Esophagus muscularis mucosa (tissue), 4 donors: ENCODE measurements around the gene SNAP23. TPM values are rescaled to one million over a fixed set of nuclear protein-coding genes. Genes with fewer than 3 reads are reported as not detected.

Experiments
- DNase-seq: peaks from one replicate; pipeline ENCODE4 v3.0.0-alpha.2; 2017; ENCODE audit errors: extremely low spot score
- H3K27ac ChIP-seq, 4 donors: fragments of 200-600 bp; sonication (generic); replicated peaks in 1 of 4; 1 replicate in 3 of 4; 2 replicates in 1 of 4; pipeline ENCODE4 v1.5.1; 2016 to 2019; ENCODE audit warnings: mild to moderate bottlenecking in 1 of 4
- H3K27me3 ChIP-seq, 4 donors: fragments of 200-600 bp; sonication (generic); one replicate each; pipeline versions ENCODE4 v1.5.1 to v1.6.0; 2016 to 2019
- H3K36me3 ChIP-seq, 4 donors: fragments of 200-600 bp; sonication (generic); one replicate each; pipeline ENCODE4 v1.5.1; 2016 to 2019
- H3K4me1 ChIP-seq, 4 donors: fragments of 200-600 bp; sonication (generic); one replicate each; pipeline ENCODE4 v1.5.1; 2016 to 2019
- H3K4me3 ChIP-seq, 4 donors: fragments of 200-600 bp; sonication (generic); 1 replicate in 2 of 4; 2 replicates in 2 of 4; pipeline ENCODE4 v1.5.1; 2016 to 2019; ENCODE audit warnings: mild to moderate bottlenecking in 4 of 4, moderate library complexity in 1 of 4
- H3K9me3 ChIP-seq, 4 donors: fragments of 200-600 bp; sonication (generic); 1 replicate in 3 of 4; 2 replicates in 1 of 4; pipeline ENCODE4 v1.5.1; 2016 to 2019
- EP300 ChIP-seq: sonication (generic); formaldehyde crosslinking; IDR thresholded peaks from one replicate; pipeline ENCODE4 v1.6.1; 2017; ENCODE audit warnings: antibody characterized with exemption
- POLR2A ChIP-seq: fragments of 450-650 bp; IDR thresholded peaks from one replicate; pipeline ENCODE4 v1.6.1; 2017; ENCODE audit warnings: antibody characterized with exemption, moderate library complexity, mild to moderate bottlenecking, low read depth
- POLR2AphosphoS5 ChIP-seq, 2 donors: sonication (generic); formaldehyde crosslinking; IDR thresholded peaks; one replicate each; pipeline ENCODE4 v1.6.1; 2017; ENCODE audit warnings: antibody characterized with exemption in 2 of 2
- WGBS: methylation state at CpG from one replicate; pipeline ENCODE4 v1.1.5; 2018; 5-methylcytosine and 5-hydroxymethylcytosine counted together
- intact Hi-C: fragments of 100-400 bp; cut with DNase I; formaldehyde crosslinking; loops from one replicate; pipeline ENCODE4 v1.15.1; 2023
- total RNA-seq, 4 donors: library from RNA; depleted of rRNA; stranded (reverse); fragments of >200 nt; gene quantifications; one replicate each; pipeline versions ENCODE4 v1.1.0 to v1.2.1, GENCODE V29; 2016
- TF ChIP-seq, protein P1 (sequence below), 3 experiments: fragments of 200-600 bp in 2 of 3; fragments of 450-650 bp in 1 of 3; sonication (generic) in 2 of 3; IDR thresholded peaks; one replicate each; pipeline ENCODE4 v1.5.1; 2017 to 2019; ENCODE audit warnings: antibody characterized with exemption in 3 of 3, mild to moderate bottlenecking in 2 of 3, moderate library complexity in 1 of 3

The SNAP23 gene
- total RNA-seq, 4 donors from 2014 or later = 48.6 to 76.2 (median 55.1) TPM

DNA sequence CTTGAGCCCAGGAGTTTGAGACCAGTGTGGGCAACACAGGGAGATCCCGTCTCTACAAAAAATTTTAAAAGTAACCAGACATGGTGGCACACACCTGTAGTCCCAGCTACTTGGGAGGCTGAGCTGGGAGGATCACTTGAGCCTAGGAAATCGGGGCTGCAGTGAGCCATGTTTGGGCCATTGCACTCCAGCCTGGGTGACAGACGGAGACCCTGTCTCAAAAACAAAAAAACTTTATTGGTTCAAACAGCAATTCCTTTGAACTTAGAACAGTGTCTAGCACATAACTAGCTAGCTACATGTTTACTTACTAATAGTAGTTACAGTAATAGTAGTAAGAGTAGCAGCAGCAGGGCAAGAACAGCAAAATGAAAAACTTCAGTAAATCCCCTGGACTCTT, 63.3 kb downstream of the SNAP23 start:
- Histone ChIP-seq H3K4me1 (no peaks in the 10 kb centered on the region), H3K36me3 (peaks cover 22 to 55% (median 52%) of the 10 kb centered on the region in 4 donors), H3K27ac (no peak overlapping the region), H3K4me3 (no peak overlapping the region), H3K9me3 (no peaks in the 10 kb centered on the region), H3K27me3 (no peaks in the 10 kb centered on the region)
- 95% methylated on average over 3 of the region's 3 CpGs for WGBS
- TF ChIP-seq POLR2AphosphoS5 (IDR thresholded peaks at IDR 0.05) (no peak), EP300 (no peak)
- intact Hi-C loops = no loop called here
- DNase-seq = no peak

DNA sequence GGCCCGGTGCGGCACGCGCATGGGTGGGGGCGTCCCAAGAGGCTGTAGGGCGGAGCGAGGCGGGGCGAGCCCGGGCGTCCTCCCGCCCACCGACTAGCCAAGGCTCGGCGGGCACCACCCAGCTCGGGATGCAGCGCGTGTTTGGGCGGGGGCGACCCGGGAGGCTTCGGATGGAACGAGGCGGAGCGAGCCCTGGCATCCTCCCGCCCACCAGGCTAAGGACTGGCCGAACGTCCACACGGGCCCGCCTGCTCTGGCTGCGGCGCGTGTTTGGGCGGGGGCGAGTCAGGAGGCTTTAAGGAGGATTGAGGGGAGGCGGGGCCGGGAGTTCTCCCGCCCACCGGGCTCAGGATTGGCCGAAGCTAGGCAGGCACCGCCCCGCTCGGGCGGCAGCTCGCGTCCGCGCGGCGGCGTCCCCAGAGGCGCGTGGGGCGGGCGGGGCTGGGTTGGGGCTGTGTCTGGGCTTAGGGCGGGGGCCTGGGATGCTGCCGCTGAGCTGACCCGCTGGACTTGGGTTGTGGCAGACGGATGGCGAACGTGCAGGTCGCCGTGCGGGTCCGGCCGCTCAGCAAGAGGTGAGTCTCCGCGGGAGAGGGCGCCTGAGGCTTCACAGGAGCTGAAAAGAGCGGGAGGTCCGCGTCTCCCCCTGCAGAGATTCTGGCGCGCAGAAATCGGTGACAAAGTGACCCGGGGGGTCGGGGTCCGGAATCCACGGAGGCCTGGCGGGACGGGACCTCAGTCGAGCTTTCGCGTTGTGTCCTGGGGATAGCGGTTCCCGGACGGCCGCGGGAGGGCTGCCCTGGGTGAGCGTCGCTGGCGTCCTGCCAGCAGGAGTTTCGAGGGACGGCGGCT, 80.0 kb downstream of the SNAP23 start, which contains the start of gene STARD9:
Gene STARD9, plus strand, starts transcription at position 419 of the 852 bp plus-strand sequence. Its CDS starts 110 bp downstream, at position 529.
- TF ChIP-seq, protein P1, sequence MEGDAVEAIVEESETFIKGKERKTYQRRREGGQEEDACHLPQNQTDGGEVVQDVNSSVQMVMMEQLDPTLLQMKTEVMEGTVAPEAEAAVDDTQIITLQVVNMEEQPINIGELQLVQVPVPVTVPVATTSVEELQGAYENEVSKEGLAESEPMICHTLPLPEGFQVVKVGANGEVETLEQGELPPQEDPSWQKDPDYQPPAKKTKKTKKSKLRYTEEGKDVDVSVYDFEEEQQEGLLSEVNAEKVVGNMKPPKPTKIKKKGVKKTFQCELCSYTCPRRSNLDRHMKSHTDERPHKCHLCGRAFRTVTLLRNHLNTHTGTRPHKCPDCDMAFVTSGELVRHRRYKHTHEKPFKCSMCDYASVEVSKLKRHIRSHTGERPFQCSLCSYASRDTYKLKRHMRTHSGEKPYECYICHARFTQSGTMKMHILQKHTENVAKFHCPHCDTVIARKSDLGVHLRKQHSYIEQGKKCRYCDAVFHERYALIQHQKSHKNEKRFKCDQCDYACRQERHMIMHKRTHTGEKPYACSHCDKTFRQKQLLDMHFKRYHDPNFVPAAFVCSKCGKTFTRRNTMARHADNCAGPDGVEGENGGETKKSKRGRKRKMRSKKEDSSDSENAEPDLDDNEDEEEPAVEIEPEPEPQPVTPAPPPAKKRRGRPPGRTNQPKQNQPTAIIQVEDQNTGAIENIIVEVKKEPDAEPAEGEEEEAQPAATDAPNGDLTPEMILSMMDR (IDR thresholded peaks at IDR 0.05) = peak in 1 of 3 experiments; percentile 13
- peak; percentile 36 for TF ChIP-seq POLR2A
- TF ChIP-seq EP300 = no peak
- TF ChIP-seq POLR2AphosphoS5 (IDR thresholded peaks at IDR 0.05) = peak; percentile 89 to 92
- 2% methylated on average over 11 of the region's 95 CpGs for WGBS
- no peaks in the 10 kb centered on the region for H3K36me3 ChIP-seq
- H3K27me3 ChIP-seq = no peaks in the 10 kb centered on the region
- peak; percentile 99 for DNase-seq
- H3K4me1 ChIP-seq = peaks cover 22 to 49% (median 47%) of the 10 kb centered on the region in 4 donors
- peak within 1 kb of the TSS; percentile 93 to 98 (median 96) for H3K27ac ChIP-seq
- intact Hi-C loops = no loop called here
- H3K9me3 ChIP-seq = no peaks in the 10 kb centered on the region
- peak within 1 kb of the TSS; percentile 84 to 98 (median 85) for H3K4me3 ChIP-seq

DNA sequence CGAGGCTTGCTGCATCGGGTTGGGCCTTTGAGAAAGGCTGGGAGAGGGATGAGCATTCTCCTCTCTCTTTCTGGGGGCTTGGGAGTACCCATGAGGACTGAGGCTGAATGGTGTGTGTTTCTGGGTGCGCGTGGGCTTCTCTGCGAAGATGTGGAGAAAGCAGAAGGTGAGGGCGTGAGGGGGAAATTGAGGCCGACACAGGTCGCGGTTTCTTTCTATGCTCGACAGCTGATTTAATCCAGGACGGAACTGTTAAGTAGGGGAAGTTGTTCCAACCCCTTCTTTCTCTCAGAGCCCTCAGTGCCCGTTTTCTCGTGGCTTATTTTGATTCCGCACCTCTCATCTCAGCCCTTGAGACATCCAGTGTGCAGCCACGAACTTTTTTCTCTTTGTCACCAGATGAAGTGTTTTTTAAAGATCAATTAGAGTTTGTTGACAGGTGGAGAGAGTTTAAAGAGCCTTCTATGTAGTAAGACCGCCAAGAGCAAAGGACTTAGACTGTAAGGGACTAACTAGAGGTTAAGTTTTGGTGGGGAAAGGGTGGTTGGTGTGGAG, 80.7 kb downstream of the SNAP23 start:
- H3K27me3 ChIP-seq = no peaks in the 10 kb centered on the region
- no peaks in the 10 kb centered on the region for H3K9me3 ChIP-seq
- WGBS = 6% methylated on average over 10 of the region's 16 CpGs
- peak overlapping the region; percentile 84 to 98 (median 85) for H3K4me3 ChIP-seq
- TF ChIP-seq POLR2A (no peak), POLR2AphosphoS5 (IDR thresholded peaks at IDR 0.05) (no peak), EP300 (no peak)
- TF ChIP-seq, protein P1 (IDR thresholded peaks at IDR 0.05) = no peak
- no peaks in the 10 kb centered on the region for H3K36me3 ChIP-seq
- intact Hi-C loops = no loop called here
- peak overlapping the region; percentile 93 to 98 (median 96) for H3K27ac ChIP-seq
- H3K4me1 ChIP-seq = peaks cover 22 to 56% (median 54%) of the 10 kb centered on the region in 4 donors
- DNase-seq = no peak

DNA sequence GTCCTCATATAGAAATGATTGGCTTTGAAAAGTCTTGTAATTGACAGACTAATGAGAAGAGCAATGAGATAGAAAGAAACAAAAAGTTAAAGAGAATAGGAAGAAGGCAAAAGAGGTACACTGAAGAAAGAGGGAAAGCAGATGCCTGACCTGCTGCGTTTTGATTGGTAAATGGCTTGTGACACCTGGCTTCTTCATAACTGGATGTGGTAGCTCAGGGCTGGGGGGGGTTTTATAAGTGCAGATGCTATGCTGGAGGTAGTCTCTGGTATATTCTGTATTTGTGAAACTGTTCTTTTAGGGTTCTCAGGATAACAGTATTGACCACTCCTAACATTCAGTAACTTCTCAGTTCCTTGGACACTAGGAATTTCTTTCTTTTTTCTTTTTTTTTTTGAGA, 81.3 kb downstream of the SNAP23 start:
- Histone ChIP-seq H3K27ac (peak overlapping the region; percentile 93 to 98 (median 96)), H3K4me1 (peaks cover 26 to 61% (median 59%) of the 10 kb centered on the region in 4 donors), H3K4me3 (peak overlapping the region; percentile 84 to 98 (median 85))

More for the DNA sequence above, 81.3 kb downstream of the SNAP23 start:
- 67% methylated on average over 1 of the region's 1 CpG for WGBS
- no peak for DNase-seq
- no peaks in the 10 kb centered on the region for H3K27me3 ChIP-seq
- TF ChIP-seq POLR2AphosphoS5 (IDR thresholded peaks at IDR 0.05) = no peak
- TF ChIP-seq POLR2A = no peak
- TF ChIP-seq EP300 = no peak
- TF ChIP-seq, protein P1 (IDR thresholded peaks at IDR 0.05) = no peak
- intact Hi-C loops = no loop called here
- H3K36me3 ChIP-seq = no peaks in the 10 kb centered on the region
- H3K9me3 ChIP-seq = no peaks in the 10 kb centered on the region
